HG03571 (cell line): ENCODE data around the gene PLK1.
"Not testable (repeated sequence)": the region's sequence is repeated elsewhere in the genome, so short reads cannot be mapped to it uniquely, and the experiment has no call there.

Source experiments
- ATAC-seq: cut with Tn5 transposase; IDR thresholded peaks from one replicate; pipeline ENCODE4 v1.9.1; 2021; ENCODE audit not compliant: unreplicated experiment

PLK1 gene

DNA sequence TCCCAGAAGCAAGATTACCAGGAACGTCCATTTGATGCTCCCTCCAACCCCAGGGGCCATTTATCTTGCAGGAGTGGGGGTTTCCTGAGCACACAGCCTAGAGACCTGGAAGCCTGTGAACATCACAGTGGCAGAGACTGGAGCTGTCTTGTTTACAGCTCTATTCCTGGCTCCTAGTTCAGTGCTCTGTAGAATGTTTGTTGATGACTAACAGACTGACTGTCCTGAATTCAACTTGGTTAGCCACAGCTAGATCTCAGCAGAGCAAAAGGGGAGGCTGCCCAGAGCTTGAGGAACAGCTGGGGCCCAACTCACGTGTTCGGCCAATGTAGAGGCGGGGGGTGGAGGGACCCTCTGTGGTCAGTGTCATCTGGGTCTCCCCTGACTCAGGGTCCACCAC is 27.8 kb downstream of the PLK1 start:
- ATAC-seq: no peak

GRCh38 chr16:23709536-23709935 is 30.8 kb downstream of the PLK1 start:
- ATAC-seq: no peak

DNA sequence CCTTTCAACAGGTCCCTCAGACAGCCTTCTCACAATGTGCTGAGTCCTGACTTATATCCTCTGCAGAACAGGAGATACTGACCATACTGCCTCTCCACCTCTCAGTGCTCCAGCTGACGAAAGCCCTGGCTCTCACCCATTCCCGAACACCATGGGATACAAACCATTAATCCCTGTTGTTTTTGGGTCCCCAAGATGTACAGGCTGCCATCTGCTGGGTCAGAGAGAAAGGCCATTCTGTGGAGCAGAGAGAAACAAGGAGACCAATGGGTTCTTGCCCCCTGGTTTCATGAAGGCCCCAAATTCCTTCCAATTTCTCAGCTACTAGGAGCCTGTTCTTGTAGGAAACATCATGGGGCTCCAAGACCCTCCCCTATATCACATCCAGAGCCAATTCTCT is 31.3 kb downstream of the PLK1 start:
- no peak for ATAC-seq

- no peak for ATAC-seq
Observed at GRCh38 chr16:23710504-23710903, 31.8 kb downstream of the PLK1 start.

GRCh38 chr16:23711785-23712184 is 33.1 kb downstream of the PLK1 start:
- ATAC-seq: no peak

GRCh38 chr16:23712976-23713375 is 34.3 kb downstream of the PLK1 start, which contains the start of gene ERN2:
TSS of gene ERN2 (minus strand) at chr16:23713222. CDS start at chr16:23713187, 35 bp downstream.
- no peak for ATAC-seq

DNA sequence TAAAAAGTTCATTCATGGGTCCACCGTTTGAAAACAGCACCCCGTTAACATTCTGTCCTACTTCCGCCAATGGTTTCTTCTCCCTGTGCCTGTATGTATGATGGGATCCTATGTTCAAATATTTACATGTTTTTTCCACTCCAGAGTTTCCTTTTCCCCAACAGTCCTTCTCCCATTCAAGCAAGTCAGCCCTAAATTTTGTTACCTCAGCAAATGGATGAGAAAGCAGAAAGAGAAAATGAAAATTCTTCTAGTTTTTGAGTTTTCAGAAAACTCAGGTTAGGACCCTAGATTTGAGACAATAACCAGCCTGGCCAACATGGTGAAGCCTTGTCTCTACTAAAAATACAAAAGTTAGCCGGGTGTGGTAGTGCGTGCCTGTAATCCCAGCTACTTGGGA is 37.8 kb downstream of the PLK1 start:
- ATAC-seq: no peak

- ATAC-seq: not testable (repeated sequence)
Observed at GRCh38 chr16:23722613-23723240, 44.0 kb downstream of the PLK1 start.

DNA sequence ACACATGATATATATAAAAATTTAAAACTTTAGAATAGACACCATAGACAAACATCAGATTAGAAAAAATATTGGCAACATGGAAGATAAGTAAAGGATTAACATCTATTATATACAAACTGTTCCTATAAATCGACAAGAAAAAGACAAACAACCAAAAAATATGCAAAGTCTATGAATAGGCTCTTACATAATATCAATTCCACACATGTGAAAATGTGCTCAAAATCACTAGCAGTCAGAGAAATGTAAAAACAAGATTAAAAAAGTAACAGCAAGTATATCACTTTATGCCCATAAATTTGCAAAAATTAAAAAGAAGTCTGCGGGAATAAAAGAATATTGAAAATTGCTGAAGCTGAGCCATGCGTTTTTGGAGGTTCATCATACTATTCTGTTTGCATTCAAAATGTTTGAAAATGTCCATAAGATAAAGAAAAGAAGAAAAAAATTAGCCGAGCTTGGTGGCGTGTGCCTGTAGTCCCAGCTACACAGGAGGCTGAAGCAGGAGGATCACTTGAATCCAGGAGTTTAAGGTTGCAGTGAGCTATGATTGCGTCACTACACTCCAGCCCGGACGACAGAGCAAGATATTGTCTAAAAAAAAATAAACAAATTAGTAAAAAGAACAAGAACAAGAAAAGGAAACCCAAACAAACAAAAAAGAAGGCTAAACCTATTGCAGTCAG is 45.6 kb downstream of the PLK1 start:
- no peak for ATAC-seq

DNA sequence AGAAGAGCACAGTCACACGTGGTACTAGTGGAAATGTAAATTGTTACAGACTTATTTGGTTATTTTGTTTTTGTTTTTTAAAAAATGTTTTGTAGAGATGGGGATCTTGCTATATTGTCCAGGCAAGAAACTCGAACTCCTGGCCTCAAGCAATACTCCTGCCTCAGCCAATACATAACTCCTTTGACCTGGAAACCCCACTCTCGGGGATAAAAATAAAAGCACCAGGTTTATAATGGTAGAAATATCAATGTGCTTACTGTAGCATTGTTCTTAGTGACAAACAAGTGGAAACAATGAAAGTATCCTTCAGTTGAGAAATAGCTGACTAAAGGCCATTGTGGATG is 46.1 kb downstream of the PLK1 start:
- ATAC-seq: no peak

DNA sequence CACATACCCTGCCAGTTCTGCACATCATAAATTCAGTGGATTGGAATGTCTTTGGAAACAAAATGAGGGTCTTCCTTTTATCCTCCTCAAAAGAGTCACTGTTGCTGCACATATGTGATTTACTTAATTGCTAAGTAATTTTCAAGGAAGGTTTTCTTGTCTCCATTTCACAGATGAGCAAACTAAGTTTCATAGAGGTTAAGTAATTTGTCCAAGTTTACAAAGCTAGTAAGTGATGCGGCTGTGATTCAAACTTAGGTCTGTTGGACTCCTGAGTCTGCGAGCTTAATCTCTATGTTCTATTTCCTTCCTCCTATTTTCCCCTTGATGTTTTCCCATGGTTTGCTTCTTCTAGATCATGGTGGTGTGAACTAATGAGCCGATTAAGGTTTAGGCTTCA is 48.0 kb downstream of the PLK1 start:
- ATAC-seq: no peak

- no peak for ATAC-seq
Observed at GRCh38 chr16:23728112-23728477, 49.4 kb downstream of the PLK1 start.

DNA sequence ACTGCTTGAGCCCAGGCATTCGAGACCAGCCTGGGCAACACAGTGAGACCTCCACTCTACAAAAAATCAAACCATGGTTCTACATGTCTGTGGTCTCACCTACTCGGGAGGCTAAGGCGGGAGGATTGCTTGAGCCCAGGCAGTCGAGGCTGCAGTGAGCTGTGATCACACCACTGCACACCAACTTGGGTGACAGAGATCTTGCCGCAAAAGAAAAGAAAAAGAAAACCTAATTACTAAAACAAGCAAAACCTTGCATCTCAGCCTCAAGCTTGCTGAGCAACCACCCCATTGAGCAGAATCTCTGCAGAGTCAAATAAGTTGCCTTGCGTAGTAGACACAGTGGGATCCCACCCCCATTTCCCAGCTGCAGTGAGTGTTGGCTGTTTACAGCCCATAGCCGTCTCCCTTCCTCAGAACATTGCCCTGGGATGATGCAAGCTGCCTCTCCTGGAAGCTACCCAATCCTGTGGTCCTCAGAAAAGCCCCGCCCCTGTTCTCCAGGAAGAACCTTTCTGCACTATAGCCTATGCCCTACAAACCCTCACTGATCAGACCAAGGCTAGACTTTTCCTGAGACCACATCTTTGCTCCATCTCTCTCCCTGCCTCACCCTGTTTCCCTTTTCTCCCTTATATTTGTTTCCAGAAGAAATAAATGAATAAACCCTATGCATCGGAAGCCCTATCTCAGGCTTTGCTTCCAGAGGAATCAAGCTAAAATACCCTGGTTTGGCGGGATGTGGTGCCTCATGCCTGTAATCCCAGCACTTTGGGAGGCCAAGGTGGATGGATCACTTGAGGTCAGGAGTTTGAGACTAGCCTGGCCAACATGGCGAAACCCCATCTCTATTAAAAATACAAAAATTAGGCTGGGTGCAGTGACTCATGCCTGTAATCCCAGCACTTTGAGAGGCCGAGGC is 51.1 kb downstream of the PLK1 start:
- ATAC-seq: no peak

GRCh38 chr16:23734176-23734893 is 55.6 kb downstream of the PLK1 start:
- no peak for ATAC-seq

DNA sequence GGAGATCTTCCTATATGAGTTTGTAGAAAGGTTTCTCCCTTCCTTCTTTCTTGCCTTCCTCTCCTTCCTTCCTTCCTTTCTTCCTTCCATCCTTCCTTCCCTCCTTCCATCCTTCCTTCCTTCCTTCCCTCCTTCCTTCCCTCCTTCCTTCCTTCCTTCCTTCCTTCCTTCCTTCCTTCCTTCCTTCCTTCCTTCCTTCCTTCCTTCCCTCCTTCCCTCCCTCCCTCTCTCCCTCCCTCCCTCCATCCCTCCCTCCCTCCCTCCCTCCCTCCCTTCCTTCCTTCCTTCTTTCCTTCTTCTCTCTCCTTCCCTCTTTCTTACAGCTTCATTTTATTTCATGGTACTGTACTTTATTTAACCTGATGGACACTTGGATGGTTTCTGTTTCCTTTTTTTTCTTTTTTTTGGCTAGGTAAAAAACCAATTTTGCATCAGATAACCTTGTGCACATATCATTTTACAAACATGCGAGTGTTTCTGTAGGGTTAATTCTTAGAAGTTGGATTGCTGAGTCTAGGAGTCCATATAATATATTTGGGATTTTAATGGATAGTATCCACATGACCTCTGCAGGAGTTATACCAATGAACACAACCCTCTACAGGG is 58.8 kb downstream of the PLK1 start:
- not testable (repeated sequence) for ATAC-seq

DNA sequence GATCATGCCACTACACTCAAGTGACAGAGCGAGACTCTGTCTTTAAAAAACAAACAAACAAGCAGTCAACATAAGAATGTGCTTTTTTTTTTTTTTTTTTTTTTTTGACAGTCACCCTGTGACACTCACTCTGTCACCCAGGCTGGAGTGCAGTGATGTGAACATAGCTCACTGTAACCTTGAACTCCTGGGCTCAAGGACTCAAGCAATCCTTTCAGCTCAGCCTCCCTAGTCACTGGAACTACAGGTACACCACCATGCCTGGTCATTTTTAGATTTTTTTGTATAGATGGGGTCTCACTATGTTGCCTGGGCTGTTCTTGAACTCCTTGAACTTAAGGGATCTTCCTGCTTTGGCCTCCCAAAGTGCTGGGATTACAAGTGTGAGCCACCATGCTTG is 60.8 kb downstream of the PLK1 start:
- ATAC-seq: no peak
